ENCODE measurements around the gene ID4. TPM values are rescaled to one million over a fixed set of nuclear protein-coding genes. Genes with fewer than 3 reads are reported as not detected.
"Not testable (repeated sequence)": the region's sequence is repeated elsewhere in the genome, so short reads cannot be mapped to it uniquely, and the experiment has no call there.

The ID4 gene
- total and polyA plus RNA-seq, 11 donors, result 1.5 to 29.6 (median 2.9) TPM

GRCh38 chr6:19849755-19850154, 12.6 kb downstream of the ID4 start:
- intact Hi-C loops (cut with DNase I), result loop anchor here (5.0 to 10.0 kb wide), 12 partner anchors 37 to 1257 kb away; no protein-coding TSS in a partner anchor
- TF ChIP-seq POLR2A (IDR thresholded peaks at IDR 0.05) (no peak), CTCF (IDR thresholded peaks at IDR 0.05) (no peak)
- H3K9me3 ChIP-seq, result no peaks in the 10 kb centered on the region
- H3K4me3 ChIP-seq, result no peak overlapping the region
- 88 to 93% (median 89%) methylated on average over 4 of the region's 4 CpGs for WGBS, 4 donors
- peaks cover 0 to 2% (median 0%) of the 10 kb centered on the region in 9 donors for H3K27me3 ChIP-seq
- peaks cover 0 to 9% (median 2%) of the 10 kb centered on the region in 12 donors for H3K4me1 ChIP-seq
- DNase-seq, result no peak
- no peak for ATAC-seq
- H3K36me3 ChIP-seq, result no peaks in the 10 kb centered on the region
- no peak overlapping the region for H3K27ac ChIP-seq

- Histone ChIP-seq H3K27me3 (no peaks in the 10 kb centered on the region), H3K4me3 (peak overlapping the region in 2 of 12 donors; percentile 8 to 11), H3K9me3 (no peaks in the 10 kb centered on the region), H3K27ac (peak overlapping the region in 2 of 12 donors; percentile 11 to 30), H3K4me1 (peaks cover 0 to 9% (median 2%) of the 10 kb centered on the region in 12 donors), H3K36me3 (no peaks in the 10 kb centered on the region)
- TF ChIP-seq CTCF (IDR thresholded peaks at IDR 0.05), result peak; percentile 61 to 93 (median 82)
- TF ChIP-seq POLR2A (IDR thresholded peaks at IDR 0.05), result no peak
- DNase-seq (peak in 1 of 5 donors; percentile 23), ATAC-seq (peak; percentile 61 to 94 (median 88))
- intact Hi-C loops (cut with DNase I), result loop anchor here (2.0 to 10.0 kb wide), 13 partner anchors 39 to 1259 kb away; no protein-coding TSS in a partner anchor
- WGBS, 4 donors, result 24 to 28% (median 26%) methylated on average over 10 of the region's 10 CpGs
Observed at GRCh38 chr6:19851241-19852089, 14.3 kb downstream of the ID4 start.

GRCh38 chr6:19852090-19852457, 14.9 kb downstream of the ID4 start:
- Histone ChIP-seq H3K36me3 (no peaks in the 10 kb centered on the region), H3K4me1 (peaks cover 0 to 9% (median 2%) of the 10 kb centered on the region in 12 donors), H3K27ac (no peak overlapping the region), H3K4me3 (no peak overlapping the region), H3K9me3 (no peaks in the 10 kb centered on the region), H3K27me3 (peaks cover 0 to under 1% (median 0%) of the 10 kb centered on the region in 9 donors)
- DNase-seq, result no peak
- intact Hi-C loops (cut with DNase I), result loop anchor here (2.0 to 10.0 kb wide), 13 partner anchors 40 to 1260 kb away; no protein-coding TSS in a partner anchor
- TF ChIP-seq CTCF (IDR thresholded peaks at IDR 0.05) (no peak), POLR2A (IDR thresholded peaks at IDR 0.05) (no peak)
- WGBS, 4 donors, result 72 to 84% (median 83%) methylated on average over 2 of the region's 2 CpGs
- no peak for ATAC-seq

GRCh38 chr6:19852927-19853326, 15.8 kb downstream of the ID4 start:
- Histone ChIP-seq H3K27me3 (peaks cover 0 to 6% (median 0%) of the 10 kb centered on the region in 9 donors), H3K27ac (no peak overlapping the region), H3K4me3 (no peak overlapping the region), H3K36me3 (no peaks in the 10 kb centered on the region), H3K9me3 (no peaks in the 10 kb centered on the region), H3K4me1 (peaks cover 0 to 9% (median 2%) of the 10 kb centered on the region in 12 donors)
- intact Hi-C loops (cut with DNase I), result loop anchor here (2.0 to 10.0 kb wide), 13 partner anchors 41 to 1261 kb away; no protein-coding TSS in a partner anchor
- ATAC-seq (no peak), DNase-seq (no peak)
- TF ChIP-seq CTCF (IDR thresholded peaks at IDR 0.05) (no peak), POLR2A (IDR thresholded peaks at IDR 0.05) (no peak)
- WGBS, 4 donors, result 64 to 77% (median 70%) methylated on average over 6 of the region's 6 CpGs

GRCh38 chr6:19854421-19855015, 17.3 kb downstream of the ID4 start:
- 95 to 96% (median 96%) methylated on average over 31 to 43 of the region's 43 CpGs for WGBS, 4 donors
- DNase-seq, result peak in 1 of 5 donors; percentile 55
- not testable (repeated sequence) for H3K4me1 ChIP-seq, ATAC-seq, H3K27me3 ChIP-seq, H3K9me3 ChIP-seq, H3K4me3 ChIP-seq, H3K27ac ChIP-seq, H3K36me3 ChIP-seq
- intact Hi-C loops (cut with DNase I), result loop anchor here (5.0 to 10.0 kb wide), 12 partner anchors 42 to 1262 kb away; no protein-coding TSS in a partner anchor

Measured in heart left ventricle (tissue), 16 donors.